NCI-H128 (cell line): ENCODE measurements around the gene TMPRSS9.
"Not testable (repeated sequence)": the region's sequence is repeated elsewhere in the genome, so short reads cannot be mapped to it uniquely, and the experiment has no call there.

Experiments used
- DNase-seq: peaks from one replicate; lab custom pipeline; 2025; ENCODE audit not compliant: unreplicated experiment; lab: John Stamatoyannopoulos, UW

Gene TMPRSS9

GRCh38 chr19:2389594-2389993, 29.5 kb downstream of the TMPRSS9 start:
- no peak for DNase-seq

- DNase-seq = peak; percentile 24
These were observed 31.2 kb downstream of the TMPRSS9 start for GRCh38 chr19:2391118-2391725.

GRCh38 chr19:2392366-2392765, 32.3 kb downstream of the TMPRSS9 start:
- DNase-seq = no peak

GRCh38 chr19:2392899-2393298, 32.8 kb downstream of the TMPRSS9 start:
- not testable (repeated sequence) for DNase-seq

- no peak for DNase-seq
These were observed 34.0 kb downstream of the TMPRSS9 start for GRCh38 chr19:2394054-2394441.

- DNase-seq = no peak
These were observed 34.6 kb downstream of the TMPRSS9 start for GRCh38 chr19:2394442-2395292.

GRCh38 chr19:2395293-2395829, 35.3 kb downstream of the TMPRSS9 start:
- not testable (repeated sequence) for DNase-seq

- DNase-seq = not testable (repeated sequence)
These were observed 37.1 kb downstream of the TMPRSS9 start for GRCh38 chr19:2397173-2397572.

GRCh38 chr19:2398735-2399305, 38.8 kb downstream of the TMPRSS9 start:
- no peak for DNase-seq

GRCh38 chr19:2399582-2399981, 39.5 kb downstream of the TMPRSS9 start:
- DNase-seq = no peak

- DNase-seq = no peak
These were observed 48.2 kb downstream of the TMPRSS9 start for GRCh38 chr19:2408247-2408646.

GRCh38 chr19:2409352-2409912, 49.4 kb downstream of the TMPRSS9 start:
- DNase-seq = no peak

- DNase-seq = no peak
These were observed 50.0 kb downstream of the TMPRSS9 start for GRCh38 chr19:2410023-2410422.

- DNase-seq = no peak
These were observed 51.6 kb downstream of the TMPRSS9 start for GRCh38 chr19:2411709-2412108.

- no peak for DNase-seq
These were observed 52.4 kb downstream of the TMPRSS9 start for GRCh38 chr19:2412449-2412848.

GRCh38 chr19:2413159-2413558, 53.1 kb downstream of the TMPRSS9 start:
- DNase-seq = no peak

GRCh38 chr19:2413629-2414028, 53.6 kb downstream of the TMPRSS9 start:
- no peak for DNase-seq

GRCh38 chr19:2415281-2415972, 55.4 kb downstream of the TMPRSS9 start:
- no peak for DNase-seq

GRCh38 chr19:2415973-2416319, 55.9 kb downstream of the TMPRSS9 start:
- no peak for DNase-seq

GRCh38 chr19:2416321-2417097, 56.4 kb downstream of the TMPRSS9 start:
- DNase-seq = no peak
